HepG2 (cell line): Measurements from ENCODE around the gene ABCB11. TPM values are rescaled to one million over a fixed set of nuclear protein-coding genes. Genes with fewer than 3 reads are reported as not detected.

Experiments used
- ATAC-seq: fragments of 200-7000 bp; cut with Tn5 transposase; 3 replicates; pipeline ENCODE4 v1.9.1; 2020; ENCODE audit warnings: mild to moderate bottlenecking, moderate library complexity
- BruUV-seq: library from RNA; stranded (reverse); fragments of 400-500 nt; replicated peaks from 2 replicates; lab custom pipeline; 2021; lab: Mats Ljungman, UMichigan
- CTCF ChIA-PET: fragments of 300-600 bp; formaldehyde crosslinking; extraction: SDS; loops from one replicate; lab custom pipeline; 2021; ENCODE audit warnings: low total read pairs, inconsistent platforms, low intra/inter-chr PET ratio; lab: Yijun Ruan, JAX
- POLR2A ChIA-PET: fragments of 350-600 bp; sonication (Branson Sonifier 250); formaldehyde crosslinking; loops from one replicate; lab custom pipeline; 2020; ENCODE audit warnings: antibody characterized with exemption, inconsistent platforms; lab: Yijun Ruan, JAX
- DNase-seq: peaks from one replicate; pipeline ENCODE4 v3.0.0-alpha.2; 2015; ENCODE audit warnings: low spot score
- FAIRE-seq: peaks from 3 replicates; lab custom pipeline; 2011; peaks lifted over from hg19 to GRCh38; lab: Jason Lieb, UNC
- H2AFZ ChIP-seq: one replicate; pipeline ENCODE4 v1.6.1; 2011; ENCODE audit warnings: low read length, inconsistent platforms
- H3K27ac ChIP-seq: fragments of 300-600 bp; 3 replicates; pipeline ENCODE4 v1.8.0; 2011; ENCODE audit warnings: mixed run types, mild to moderate bottlenecking, mixed read lengths, low read length, inconsistent platforms; ENCODE audit not compliant: insufficient read depth; ENCODE audit errors: extremely low read length
- H3K27me3 ChIP-seq, 2 experiments: fragments of 200-600 bp in 1 of 2; 2 replicates in 1 of 2; 3 replicates in 1 of 2; pipeline versions ENCODE4 v1.6.0 to v1.8.0; 2011; ENCODE audit warnings: low read length in 2 of 2, mild to moderate bottlenecking in 2 of 2, moderate library complexity in 2 of 2, inconsistent platforms in 1 of 2; ENCODE audit not compliant: insufficient read depth in 2 of 2, control insufficient read depth in 1 of 2
- H3K36me3 ChIP-seq, 2 experiments: fragments of 200-600 bp in 1 of 2; replicated peaks in 1 of 2; 2 replicates in 1 of 2; 3 replicates in 1 of 2; pipeline versions ENCODE4 v1.5.1 to v1.8.0; 2011; ENCODE audit warnings: low read length in 2 of 2, inconsistent platforms in 1 of 2; ENCODE audit not compliant: insufficient read depth in 2 of 2, control insufficient read depth in 1 of 2
- H3K4me1 ChIP-seq: 2 replicates; pipeline ENCODE4 v1.5.1; 2012; ENCODE audit warnings: low read length, inconsistent platforms; ENCODE audit not compliant: insufficient read depth
- H3K4me2 ChIP-seq: 2 replicates; pipeline ENCODE4 v1.6.0; 2011; ENCODE audit warnings: low read depth, low read length, inconsistent platforms
- H3K4me3 ChIP-seq, 3 experiments: fragments of 200-600 bp in 1 of 3; sonication (generic), shearing (Covaris generic) in 1 of 3; replicated peaks in 1 of 3; 2 replicates each; pipeline ENCODE4 v1.5.1; 2011 to 2016; ENCODE audit warnings: low read length in 3 of 3, inconsistent platforms in 2 of 3, low read depth in 2 of 3, mild to moderate bottlenecking in 2 of 3, control low read depth in 1 of 3, mixed read lengths in 1 of 3; ENCODE audit not compliant: insufficient read depth in 1 of 3
- H3K79me2 ChIP-seq: one replicate; pipeline ENCODE4 v1.6.1; 2011; ENCODE audit warnings: low read length, inconsistent platforms; ENCODE audit not compliant: insufficient read depth
- H3K9ac ChIP-seq: 2 replicates; pipeline ENCODE4 v1.6.0; 2011; ENCODE audit warnings: mild to moderate bottlenecking, low read depth, low read length, inconsistent platforms; ENCODE audit not compliant: insufficient read depth
- H3K9me3 ChIP-seq: 2 replicates; pipeline ENCODE4 v1.5.1; 2012; ENCODE audit warnings: mild to moderate bottlenecking, low read length
- H4K20me1 ChIP-seq: 2 replicates; pipeline ENCODE4 v1.6.0; 2011; ENCODE audit warnings: inconsistent platforms, mild to moderate bottlenecking, low read length, moderate library complexity; ENCODE audit not compliant: insufficient read depth
- BCL6 ChIP-seq: IDR thresholded peaks from 2 replicates; pipeline ENCODE4 v1.6.1; 2016; ENCODE audit warnings: missing genetic modification reagents, missing compliant biosample characterization
- DNMT1 ChIP-seq: sonication (generic); formaldehyde crosslinking; IDR thresholded peaks from 2 replicates; pipeline ENCODE4 v1.5.1; 2020; ENCODE audit warnings: mild to moderate bottlenecking, missing genetic modification reagents
- FOXP1 ChIP-seq, 2 experiments: fragments of 450-650 bp in 1 of 2; IDR thresholded peaks; 2 replicates each; pipeline ENCODE4 v1.6.1; 2017 to 2018; ENCODE audit warnings: antibody characterized with exemption in 1 of 2
- HNF4A ChIP-seq: sonication (generic); formaldehyde crosslinking; IDR thresholded peaks from 2 replicates; pipeline ENCODE4 v1.4.0; 2020; ENCODE audit warnings: missing genetic modification reagents
- HNF4G ChIP-seq, 2 experiments: sonication (generic) in 1 of 2; formaldehyde crosslinking in 1 of 2; IDR thresholded peaks; 2 replicates each; pipeline versions ENCODE4 v1.4.0 to v1.6.1; 2011 to 2020; ENCODE audit warnings: borderline replicate concordance in 2 of 2, low read depth in 2 of 2, mild to moderate bottlenecking in 2 of 2, low read length in 1 of 2, missing genetic modification reagents in 1 of 2, moderate library complexity in 1 of 2
- MBD4 ChIP-seq: IDR thresholded peaks from 2 replicates; pipeline ENCODE4 v1.6.1; 2012; ENCODE audit warnings: low read length, inconsistent platforms, borderline replicate concordance
- MIXL1 ChIP-seq: IDR thresholded peaks from 2 replicates; pipeline ENCODE4 v1.6.1; 2016
- ZBTB3 ChIP-seq: sonication (generic); formaldehyde crosslinking; IDR thresholded peaks from 2 replicates; pipeline ENCODE4 v1.4.0; 2020; ENCODE audit warnings: low read depth, mild to moderate bottlenecking, moderate library complexity, missing genetic modification reagents, borderline replicate concordance
- ZFP36 ChIP-seq: fragments of 150-350 bp; IDR thresholded peaks from 2 replicates; pipeline ENCODE4 v1.6.1; 2018; ENCODE audit warnings: borderline replicate concordance, low read length, low read depth; ENCODE audit not compliant: partially characterized antibody
- ZNF232 ChIP-seq: sonication (generic); formaldehyde crosslinking; IDR thresholded peaks from 2 replicates; pipeline ENCODE4 v1.4.0; 2020; ENCODE audit warnings: missing genetic modification reagents, borderline replicate concordance
- ZNF530 ChIP-seq: sonication (generic); formaldehyde crosslinking; IDR thresholded peaks from 2 replicates; pipeline ENCODE4 v1.5.0; 2020; ENCODE audit warnings: low read depth, mild to moderate bottlenecking, missing genetic modification reagents
- WGBS: methylation state at CpG from one replicate; pipeline ENCODE4 v1.1.6; 2017; ENCODE audit warnings: low lambda C conversion rate; 5-methylcytosine and 5-hydroxymethylcytosine counted together
- in situ Hi-C: cut with HindIII; loops from 2 replicates; pipeline ENCODE4 v1.10.0; 2017; ENCODE audit warnings: low pct_unique_long_range_greater_than_20kb; ENCODE audit not compliant: extremely low pct_ligation_motif_present
- intact Hi-C: fragments of 100-400 bp; cut with micrococcal nuclease; formaldehyde crosslinking; loops from one replicate; pipeline ENCODE4 v1.10.0; 2022; ENCODE audit not compliant: unreplicated experiment
- polyA plus RNA-seq, 8 experiments: library from polyadenylated mRNA; depleted of rRNA in 3 of 8; stranded (reverse) in 7 of 8; unstranded in 1 of 8; fragments of >200 nt; fragmentation: Illumina TruSeq in 4 of 8; extraction: Trizol in 4 of 8; gene quantifications; 2 replicates each; pipeline versions ENCODE4 v1.2.1 to v1.2.3, GENCODE V29; 2011 to 2016; ENCODE audit warnings: low read depth in 4 of 8, missing spikeins in 1 of 8, mixed read lengths in 1 of 8; ENCODE audit not compliant: insufficient read depth in 1 of 8
- total RNA-seq, 5 experiments: library from RNA; depleted of rRNA; stranded (reverse); fragments of >200 nt; fragmentation: Illumina TruSeq; extraction: Trizol; gene quantifications; 2 replicates each; pipeline ENCODE4 v1.2.3, GENCODE V29; 2016; ENCODE audit warnings: low read depth in 1 of 5
- TF ChIP-seq, protein P1 (sequence below): sonication (generic); formaldehyde crosslinking; IDR thresholded peaks from 2 replicates; pipeline ENCODE4 v1.9.0; 2021; ENCODE audit warnings: mild to moderate bottlenecking, missing genetic modification reagents
- TF ChIP-seq, protein P2 (sequence below): sonication (generic); formaldehyde crosslinking; IDR thresholded peaks from 2 replicates; pipeline ENCODE4 v1.4.0; 2020; ENCODE audit warnings: mild to moderate bottlenecking, low read depth, missing genetic modification reagents
- TF ChIP-seq, protein P3 (sequence below): sonication (generic); formaldehyde crosslinking; IDR thresholded peaks from 2 replicates; pipeline ENCODE4 v1.8.0; 2022; ENCODE audit warnings: mild to moderate bottlenecking, missing genetic modification reagents, moderate library complexity
- TF ChIP-seq, protein P4 (sequence below): sonication (generic); formaldehyde crosslinking; IDR thresholded peaks from 2 replicates; pipeline ENCODE4 v1.4.0; 2020; ENCODE audit warnings: missing genetic modification reagents

ABCB11 gene
- total and polyA plus RNA-seq, 2 of the 13 experiments (the other 11 are each of a cell fraction or from before 2014, with no cell fraction given), result not detected

DNA sequence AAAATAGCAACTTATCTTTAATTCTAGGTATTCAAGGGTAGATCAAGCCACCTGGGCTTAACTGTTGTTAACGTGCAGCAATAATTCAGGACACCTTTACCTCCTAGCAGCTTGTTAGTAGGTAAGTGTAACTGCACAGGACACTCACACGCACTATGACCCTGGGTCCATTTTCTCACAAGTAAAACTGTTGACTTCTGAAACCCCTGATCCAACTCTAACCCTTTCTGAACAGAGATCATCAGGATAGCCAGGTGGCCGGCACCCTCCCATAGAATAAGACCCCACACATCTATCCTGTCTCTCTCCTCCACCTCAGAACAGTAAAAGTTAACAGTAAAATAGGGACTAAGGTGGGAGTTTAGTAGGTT, 141.5 kb downstream of the ABCB11 start:
- ATAC-seq, result peak; percentile 43
- TF ChIP-seq ZNF232 (CRISPR knock-in tag) (no peak), DNMT1 (no peak), ZNF530 (CRISPR knock-in tag) (no peak), ZFP36 (no peak), MBD4 (no peak), HNF4A (CRISPR knock-in tag) (peak; percentile 53), BCL6 (CRISPR knock-in tag) (no peak), HNF4G (IDR thresholded peaks at IDR 0.05; ENCODE audit: borderline replicate concordance, low read depth, low read length) (peak; percentile 71; the same call in 1 of the 2 replicates), HNF4G (CRISPR knock-in tag; IDR thresholded peaks at IDR 0.05; ENCODE audit: borderline replicate concordance, low read depth) (no peak), FOXP1 (IDR thresholded peaks at IDR 0.05) (no peak), FOXP1 (CRISPR knock-in tag; IDR thresholded peaks at IDR 0.05) (no peak), ZBTB3 (CRISPR knock-in tag) (no peak), MIXL1 (CRISPR knock-in tag) (no peak)
- TF ChIP-seq, protein P1, sequence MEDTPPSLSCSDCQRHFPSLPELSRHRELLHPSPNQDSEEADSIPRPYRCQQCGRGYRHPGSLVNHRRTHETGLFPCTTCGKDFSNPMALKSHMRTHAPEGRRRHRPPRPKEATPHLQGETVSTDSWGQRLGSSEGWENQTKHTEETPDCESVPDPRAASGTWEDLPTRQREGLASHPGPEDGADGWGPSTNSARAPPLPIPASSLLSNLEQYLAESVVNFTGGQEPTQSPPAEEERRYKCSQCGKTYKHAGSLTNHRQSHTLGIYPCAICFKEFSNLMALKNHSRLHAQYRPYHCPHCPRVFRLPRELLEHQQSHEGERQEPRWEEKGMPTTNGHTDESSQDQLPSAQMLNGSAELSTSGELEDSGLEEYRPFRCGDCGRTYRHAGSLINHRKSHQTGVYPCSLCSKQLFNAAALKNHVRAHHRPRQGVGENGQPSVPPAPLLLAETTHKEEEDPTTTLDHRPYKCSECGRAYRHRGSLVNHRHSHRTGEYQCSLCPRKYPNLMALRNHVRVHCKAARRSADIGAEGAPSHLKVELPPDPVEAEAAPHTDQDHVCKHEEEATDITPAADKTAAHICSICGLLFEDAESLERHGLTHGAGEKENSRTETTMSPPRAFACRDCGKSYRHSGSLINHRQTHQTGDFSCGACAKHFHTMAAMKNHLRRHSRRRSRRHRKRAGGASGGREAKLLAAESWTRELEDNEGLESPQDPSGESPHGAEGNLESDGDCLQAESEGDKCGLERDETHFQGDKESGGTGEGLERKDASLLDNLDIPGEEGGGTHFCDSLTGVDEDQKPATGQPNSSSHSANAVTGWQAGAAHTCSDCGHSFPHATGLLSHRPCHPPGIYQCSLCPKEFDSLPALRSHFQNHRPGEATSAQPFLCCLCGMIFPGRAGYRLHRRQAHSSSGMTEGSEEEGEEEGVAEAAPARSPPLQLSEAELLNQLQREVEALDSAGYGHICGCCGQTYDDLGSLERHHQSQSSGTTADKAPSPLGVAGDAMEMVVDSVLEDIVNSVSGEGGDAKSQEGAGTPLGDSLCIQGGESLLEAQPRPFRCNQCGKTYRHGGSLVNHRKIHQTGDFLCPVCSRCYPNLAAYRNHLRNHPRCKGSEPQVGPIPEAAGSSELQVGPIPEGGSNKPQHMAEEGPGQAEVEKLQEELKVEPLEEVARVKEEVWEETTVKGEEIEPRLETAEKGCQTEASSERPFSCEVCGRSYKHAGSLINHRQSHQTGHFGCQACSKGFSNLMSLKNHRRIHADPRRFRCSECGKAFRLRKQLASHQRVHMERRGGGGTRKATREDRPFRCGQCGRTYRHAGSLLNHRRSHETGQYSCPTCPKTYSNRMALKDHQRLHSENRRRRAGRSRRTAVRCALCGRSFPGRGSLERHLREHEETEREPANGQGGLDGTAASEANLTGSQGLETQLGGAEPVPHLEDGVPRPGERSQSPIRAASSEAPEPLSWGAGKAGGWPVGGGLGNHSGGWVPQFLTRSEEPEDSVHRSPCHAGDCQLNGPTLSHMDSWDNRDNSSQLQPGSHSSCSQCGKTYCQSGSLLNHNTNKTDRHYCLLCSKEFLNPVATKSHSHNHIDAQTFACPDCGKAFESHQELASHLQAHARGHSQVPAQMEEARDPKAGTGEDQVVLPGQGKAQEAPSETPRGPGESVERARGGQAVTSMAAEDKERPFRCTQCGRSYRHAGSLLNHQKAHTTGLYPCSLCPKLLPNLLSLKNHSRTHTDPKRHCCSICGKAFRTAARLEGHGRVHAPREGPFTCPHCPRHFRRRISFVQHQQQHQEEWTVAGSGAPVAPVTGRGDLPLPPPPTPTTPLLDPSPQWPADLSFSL, result no peak
- TF ChIP-seq, protein P2, sequence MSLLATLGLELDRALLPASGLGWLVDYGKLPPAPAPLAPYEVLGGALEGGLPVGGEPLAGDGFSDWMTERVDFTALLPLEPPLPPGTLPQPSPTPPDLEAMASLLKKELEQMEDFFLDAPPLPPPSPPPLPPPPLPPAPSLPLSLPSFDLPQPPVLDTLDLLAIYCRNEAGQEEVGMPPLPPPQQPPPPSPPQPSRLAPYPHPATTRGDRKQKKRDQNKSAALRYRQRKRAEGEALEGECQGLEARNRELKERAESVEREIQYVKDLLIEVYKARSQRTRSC (CRISPR knock-in tag), result no peak
- TF ChIP-seq, protein P3, sequence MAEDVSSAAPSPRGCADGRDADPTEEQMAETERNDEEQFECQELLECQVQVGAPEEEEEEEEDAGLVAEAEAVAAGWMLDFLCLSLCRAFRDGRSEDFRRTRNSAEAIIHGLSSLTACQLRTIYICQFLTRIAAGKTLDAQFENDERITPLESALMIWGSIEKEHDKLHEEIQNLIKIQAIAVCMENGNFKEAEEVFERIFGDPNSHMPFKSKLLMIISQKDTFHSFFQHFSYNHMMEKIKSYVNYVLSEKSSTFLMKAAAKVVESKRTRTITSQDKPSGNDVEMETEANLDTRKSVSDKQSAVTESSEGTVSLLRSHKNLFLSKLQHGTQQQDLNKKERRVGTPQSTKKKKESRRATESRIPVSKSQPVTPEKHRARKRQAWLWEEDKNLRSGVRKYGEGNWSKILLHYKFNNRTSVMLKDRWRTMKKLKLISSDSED (CRISPR knock-in tag), result no peak
- TF ChIP-seq, protein P4, sequence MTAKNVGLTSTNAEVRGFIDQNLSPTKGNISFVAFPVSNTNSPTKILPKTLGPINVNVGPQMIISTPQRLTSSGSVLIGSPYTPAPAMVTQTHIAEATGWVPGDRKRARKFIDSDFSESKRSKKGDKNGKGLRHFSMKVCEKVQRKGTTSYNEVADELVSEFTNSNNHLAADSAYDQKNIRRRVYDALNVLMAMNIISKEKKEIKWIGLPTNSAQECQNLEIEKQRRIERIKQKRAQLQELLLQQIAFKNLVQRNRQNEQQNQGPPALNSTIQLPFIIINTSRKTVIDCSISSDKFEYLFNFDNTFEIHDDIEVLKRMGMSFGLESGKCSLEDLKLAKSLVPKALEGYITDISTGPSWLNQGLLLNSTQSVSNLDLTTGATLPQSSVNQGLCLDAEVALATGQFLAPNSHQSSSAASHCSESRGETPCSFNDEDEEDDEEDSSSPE (CRISPR knock-in tag), result no peak

More for the DNA sequence above, 141.5 kb downstream of the ABCB11 start:
- Histone ChIP-seq H3K9me3 (no peaks in the 10 kb centered on the region), H2AFZ (peak overlapping the region; percentile 52), H3K9ac (peak overlapping the region; percentile 80), H3K27me3 (no peaks in the 10 kb centered on the region; a peak in 1 of 5 replicates), H3K4me2 (peak overlapping the region; percentile 72), H3K4me3 (peak overlapping the region; percentile 83 to 93 (median 89)), H3K36me3 (peaks cover 2 to 15% of the 10 kb centered on the region in 2 experiments; a peak in 4 of 5 replicates), H3K27ac (peak overlapping the region; percentile 58), H3K4me1 (peaks cover 18% of the 10 kb centered on the region), H4K20me1 (no peaks in the 10 kb centered on the region), H3K79me2 (peaks cover 10% of the 10 kb centered on the region)
- 4% methylated on average over 3 of the region's 3 CpGs for WGBS
- intact Hi-C loops, result no loop called here
- DNase-seq (peak; percentile 31), FAIRE-seq (peak; percentile 8)
- ChIA-PET CTCF (no interaction called here), POLR2A (no interaction called here)
- TSS peak; percentile 75 for BruUV-seq
- in situ Hi-C loops, result no loop called here
